C4-2B (cell line): ENCODE results near the gene LTO1.

ENCODE experiments used
- ZFX ChIP-seq: fragments of 450-650 bp; IDR thresholded peaks from 2 replicates; pipeline ENCODE4 v1.6.1; 2017
- TF ChIP-seq, protein P1 (sequence below): fragments of 450-650 bp; conservative IDR thresholded peaks from 2 replicates; pipeline ENCODE4 v1.5.1; 2017; ENCODE audit warnings: mild to moderate bottlenecking

DNA sequence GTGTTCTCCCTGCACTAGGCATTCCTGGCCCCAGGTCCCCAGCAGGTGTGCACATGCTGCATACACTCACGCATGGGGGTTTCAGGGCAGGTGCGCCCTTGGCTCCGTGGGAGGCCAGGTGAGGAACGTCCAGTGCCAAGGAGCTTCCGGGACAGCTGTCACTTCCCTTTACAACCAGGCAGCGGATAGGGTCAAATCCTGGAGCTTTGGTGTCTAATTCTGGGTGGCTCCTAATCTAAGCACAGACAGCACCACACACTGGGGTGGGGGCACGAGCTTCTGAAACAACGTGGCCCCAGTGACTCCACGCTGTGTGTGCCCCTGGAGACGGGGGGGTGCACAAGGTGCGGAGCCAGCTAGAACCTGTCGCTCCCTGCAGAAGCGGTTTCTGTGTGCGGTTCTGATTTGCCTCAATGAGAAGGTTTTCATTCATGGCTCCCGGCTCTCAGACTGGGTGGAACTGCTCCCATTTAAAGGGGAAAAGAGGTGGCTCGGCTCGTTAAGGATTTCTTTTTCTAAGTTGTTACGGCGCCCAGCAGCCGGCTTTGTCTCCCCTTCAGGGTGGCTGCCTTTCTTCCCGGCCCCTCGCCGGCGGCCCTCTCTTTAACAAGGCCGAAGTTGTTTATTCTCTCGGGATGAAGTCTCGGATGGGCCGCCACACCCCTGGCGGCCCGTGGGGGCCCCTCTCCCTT, 29.2 kb downstream of the LTO1 start:
- TF ChIP-seq, protein P1, sequence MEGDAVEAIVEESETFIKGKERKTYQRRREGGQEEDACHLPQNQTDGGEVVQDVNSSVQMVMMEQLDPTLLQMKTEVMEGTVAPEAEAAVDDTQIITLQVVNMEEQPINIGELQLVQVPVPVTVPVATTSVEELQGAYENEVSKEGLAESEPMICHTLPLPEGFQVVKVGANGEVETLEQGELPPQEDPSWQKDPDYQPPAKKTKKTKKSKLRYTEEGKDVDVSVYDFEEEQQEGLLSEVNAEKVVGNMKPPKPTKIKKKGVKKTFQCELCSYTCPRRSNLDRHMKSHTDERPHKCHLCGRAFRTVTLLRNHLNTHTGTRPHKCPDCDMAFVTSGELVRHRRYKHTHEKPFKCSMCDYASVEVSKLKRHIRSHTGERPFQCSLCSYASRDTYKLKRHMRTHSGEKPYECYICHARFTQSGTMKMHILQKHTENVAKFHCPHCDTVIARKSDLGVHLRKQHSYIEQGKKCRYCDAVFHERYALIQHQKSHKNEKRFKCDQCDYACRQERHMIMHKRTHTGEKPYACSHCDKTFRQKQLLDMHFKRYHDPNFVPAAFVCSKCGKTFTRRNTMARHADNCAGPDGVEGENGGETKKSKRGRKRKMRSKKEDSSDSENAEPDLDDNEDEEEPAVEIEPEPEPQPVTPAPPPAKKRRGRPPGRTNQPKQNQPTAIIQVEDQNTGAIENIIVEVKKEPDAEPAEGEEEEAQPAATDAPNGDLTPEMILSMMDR, result no peak
- no peak for TF ChIP-seq ZFX
